DMS79 (cell line): ENCODE measurements around the gene BLOC1S6.
"Not testable (repeated sequence)": the region's sequence is repeated elsewhere in the genome, so short reads cannot be mapped to it uniquely, and the experiment has no call there.

Experiments used
- DNase-seq: peaks from one replicate; lab custom pipeline; 2025; lab: John Stamatoyannopoulos, UW

The BLOC1S6 gene

GRCh38 chr15:45641374-45641781 is 54.2 kb downstream of the BLOC1S6 start:
- no peak for DNase-seq

GRCh38 chr15:45641999-45642932 is 55.1 kb downstream of the BLOC1S6 start:
- peak; percentile 82 for DNase-seq

- no peak for DNase-seq
These were observed 57.3 kb downstream of the BLOC1S6 start for GRCh38 chr15:45644437-45644836.

- DNase-seq, result no peak
These were observed 58.1 kb downstream of the BLOC1S6 start for GRCh38 chr15:45645026-45645980.

- no peak for DNase-seq
These were observed 59.0 kb downstream of the BLOC1S6 start for GRCh38 chr15:45646220-45646619.

- DNase-seq, result no peak
These were observed 60.6 kb downstream of the BLOC1S6 start for GRCh38 chr15:45647828-45648227.

GRCh38 chr15:45648521-45649200 is 61.5 kb downstream of the BLOC1S6 start:
- DNase-seq, result no peak

- not testable (repeated sequence) for DNase-seq
These were observed 62.8 kb downstream of the BLOC1S6 start for GRCh38 chr15:45650007-45650406.

GRCh38 chr15:45650889-45651525 is 63.8 kb downstream of the BLOC1S6 start:
- DNase-seq, result no peak

GRCh38 chr15:45653702-45654424 is 66.7 kb downstream of the BLOC1S6 start:
- DNase-seq, result no peak

- no peak for DNase-seq
These were observed 67.6 kb downstream of the BLOC1S6 start for GRCh38 chr15:45654749-45655148.

- DNase-seq, result no peak
These were observed 70.1 kb downstream of the BLOC1S6 start for GRCh38 chr15:45657254-45657653.

- DNase-seq, result no peak
These were observed 70.8 kb downstream of the BLOC1S6 start for GRCh38 chr15:45657764-45658545.
